GM12878 (cell line): ENCODE data around the gene ATXN2. TPM values are rescaled to one million over a fixed set of nuclear protein-coding genes. Genes with fewer than 3 reads are reported as not detected.

ENCODE experiments used
- ATAC-seq: fragments of 200-7000 bp; cut with Tn5 transposase; 3 replicates; pipeline ENCODE4 v1.9.1; 2020; ENCODE audit warnings: mild to moderate bottlenecking, moderate library complexity
- BruUV-seq: library from RNA; stranded (reverse); fragments of 400-500 nt; replicated peaks from 2 replicates; lab custom pipeline; 2021; lab: Mats Ljungman, UMichigan
- CTCF ChIA-PET: fragments of 300-600 bp; sonication (Branson Sonifier 250); formaldehyde crosslinking; extraction: SDS; loops from one replicate; lab custom pipeline; 2021; ENCODE audit warnings: inconsistent platforms; lab: Yijun Ruan, JAX
- POLR2A ChIA-PET: fragments of 350-600 bp; formaldehyde crosslinking; extraction: SDS; loops from one replicate; lab custom pipeline; 2021; ENCODE audit warnings: inconsistent platforms; lab: Charles Lee
- RAD21 ChIA-PET: fragments of 300-600 bp; sonication (Branson Sonifier 250); formaldehyde crosslinking; loops from one replicate; lab custom pipeline; 2023; ENCODE audit warnings: antibody characterized with exemption; ENCODE audit not compliant: unreplicated experiment; lab: Charles Lee
- SMC1A ChIA-PET: fragments of 300-600 bp; sonication (Branson Sonifier 250); formaldehyde crosslinking; loops from one replicate; lab custom pipeline; 2023; ENCODE audit not compliant: unreplicated experiment, uncharacterized antibody; lab: Charles Lee
- DNase-seq: peaks from one replicate; pipeline ENCODE4 v3.0.0-alpha.2; 2011; ENCODE audit warnings: low read depth, low spot score
- FAIRE-seq: peaks from 3 replicates; lab custom pipeline; 2011; peaks lifted over from hg19 to GRCh38; lab: Jason Lieb, UNC
- H2AFZ ChIP-seq: 2 replicates; pipeline ENCODE4 v1.6.0; 2011; ENCODE audit warnings: low read depth, low read length, control low read depth; ENCODE audit not compliant: control insufficient read depth
- H3K27ac ChIP-seq: 2 replicates; pipeline ENCODE4 v1.5.1; 2011; ENCODE audit warnings: control low read depth; ENCODE audit not compliant: control insufficient read depth, insufficient read depth
- H3K27me3 ChIP-seq, 2 experiments: replicated peaks in 1 of 2; 2 replicates each; pipeline versions ENCODE4 v1.6.0 to v1.6.1; 2011; ENCODE audit warnings: low read length in 1 of 2; ENCODE audit not compliant: control insufficient read depth in 2 of 2, insufficient read depth in 2 of 2
- H3K36me3 ChIP-seq, 2 experiments: 2 replicates each; pipeline ENCODE4 v1.5.1; 2011; ENCODE audit warnings: low read length in 1 of 2; ENCODE audit not compliant: control insufficient read depth in 2 of 2, insufficient read depth in 2 of 2
- H3K4me1 ChIP-seq: 2 replicates; pipeline ENCODE4 v1.6.1; 2011; ENCODE audit warnings: mild to moderate bottlenecking, low read length, moderate library complexity, mixed read lengths; ENCODE audit not compliant: control insufficient read depth, insufficient read depth
- H3K4me2 ChIP-seq: 2 replicates; pipeline ENCODE4 v1.6.0; 2011; ENCODE audit warnings: control low read depth; ENCODE audit not compliant: control insufficient read depth, insufficient read depth
- H3K4me3 ChIP-seq: fragments of 200-600 bp; sonication (generic); 2 replicates; pipeline ENCODE4 v1.5.1; 2016
- H3K79me2 ChIP-seq: 2 replicates; pipeline ENCODE4 v1.6.0; 2011; ENCODE audit warnings: low read length; ENCODE audit not compliant: control insufficient read depth, insufficient read depth
- H3K9ac ChIP-seq: 2 replicates; pipeline ENCODE4 v1.8.0; 2011; ENCODE audit warnings: low read length, control low read depth, mixed read lengths; ENCODE audit not compliant: control insufficient read depth, insufficient read depth
- H3K9me3 ChIP-seq: replicated peaks from 3 replicates; pipeline ENCODE4 v1.5.1; 2011; ENCODE audit warnings: mild to moderate bottlenecking, low read length; ENCODE audit not compliant: control insufficient read depth, insufficient read depth
- H4K20me1 ChIP-seq: 2 replicates; pipeline ENCODE4 v1.6.0; 2011; ENCODE audit not compliant: control insufficient read depth, insufficient read depth
- CBX3 ChIP-seq: fragments of 200-600 bp; sonication (generic); IDR thresholded peaks from 2 replicates; pipeline ENCODE4 v1.6.1; 2016; ENCODE audit warnings: low read depth, borderline replicate concordance
- DPF2 ChIP-seq: fragments of 450-650 bp; IDR thresholded peaks from 2 replicates; pipeline ENCODE4 v1.6.1; 2017; ENCODE audit warnings: mild to moderate bottlenecking
- HDGF ChIP-seq: fragments of 450-650 bp; IDR thresholded peaks from 2 replicates; pipeline ENCODE4 v1.6.1; 2016; ENCODE audit warnings: antibody characterized with exemption
- HSF1 ChIP-seq: fragments of 150-350 bp; IDR thresholded peaks from 2 replicates; pipeline ENCODE4 v1.6.1; 2014; ENCODE audit warnings: mild to moderate bottlenecking, low read depth, low read length
- MEF2B ChIP-seq: fragments of 450-650 bp; IDR thresholded peaks from 2 replicates; pipeline ENCODE4 v1.6.1; 2018; ENCODE audit warnings: mild to moderate bottlenecking, moderate library complexity; ENCODE audit not compliant: partially characterized antibody, poor library complexity, severe bottlenecking
- PML ChIP-seq: IDR thresholded peaks from 2 replicates; pipeline ENCODE4 v1.6.1; 2012; ENCODE audit warnings: low read length, inconsistent platforms
- POLR2AphosphoS5 ChIP-seq: IDR thresholded peaks from 2 replicates; pipeline ENCODE4 v1.6.1; 2011; ENCODE audit warnings: mild to moderate bottlenecking, low read length, inconsistent platforms
- ZBED1 ChIP-seq: IDR thresholded peaks from 2 replicates; pipeline ENCODE4 v1.6.1; 2016; ENCODE audit warnings: borderline replicate concordance
- WGBS: methylation state at CpG from one replicate; pipeline ENCODE4 v1.1.6; 2016; ENCODE audit warnings: low lambda C conversion rate; ENCODE audit not compliant: insufficient replicate concordance, insufficient coverage; ENCODE audit errors: missing lambda C conversion rate; 5-methylcytosine and 5-hydroxymethylcytosine counted together
- in situ Hi-C: fragments of 300-500 bp; cut with MboI; formaldehyde crosslinking; loops from 9 replicates; pipeline ENCODE4 v1.14.3; 2018; ENCODE audit warnings: mixed read lengths
- intact Hi-C: fragments of 100-400 bp; cut with micrococcal nuclease; formaldehyde crosslinking; loops from one replicate; pipeline ENCODE4 v1.14.2; 2022; ENCODE audit not compliant: unreplicated experiment
- polyA plus RNA-seq, 11 experiments: library from polyadenylated mRNA; depleted of rRNA in 4 of 11; unstranded in 6 of 11; stranded (reverse) in 5 of 11; fragments of >200 nt; fragmentation: Nextera tagmentation in 4 of 11; fragmentation: Illumina TruSeq in 1 of 11; extraction: Ambion mirVana in 4 of 11; extraction: Trizol in 1 of 11; gene quantifications; 1 replicate in 1 of 11; 2 replicates in 10 of 11; pipeline versions ENCODE4 v1.2.1 to v1.2.3, GENCODE V29; 2011 to 2016; ENCODE audit warnings: inconsistent platforms in 2 of 11, missing spikeins in 2 of 11, low read depth in 1 of 11
- total RNA-seq, 4 experiments: library from RNA; depleted of rRNA in 3 of 4; stranded (reverse); fragments of >200 nt in 3 of 4; fragmentation: Illumina TruSeq in 1 of 4; extraction: Trizol in 1 of 4; gene quantifications; 2 replicates each; pipeline versions ENCODE4 v1.2.1 to v1.2.3, GENCODE V29; 2013 to 2021
- TF ChIP-seq, protein P1 (sequence below): fragments of 450-650 bp; IDR thresholded peaks from 2 replicates; pipeline ENCODE4 v1.6.1; 2016; ENCODE audit warnings: mild to moderate bottlenecking, moderate library complexity, borderline replicate concordance
- TF ChIP-seq, protein P2 (sequence below): fragments of 450-650 bp; IDR thresholded peaks from 2 replicates; pipeline ENCODE4 v1.6.1; 2018; ENCODE audit warnings: borderline replicate concordance, mild to moderate bottlenecking; ENCODE audit not compliant: partially characterized antibody

The ATXN2 gene
- total and polyA plus RNA-seq, 10 of the 15 experiments (the other 5 are each of a cell fraction or from before 2014, with no cell fraction given): 8.8 to 31.5 (median 19.0) TPM

DNA sequence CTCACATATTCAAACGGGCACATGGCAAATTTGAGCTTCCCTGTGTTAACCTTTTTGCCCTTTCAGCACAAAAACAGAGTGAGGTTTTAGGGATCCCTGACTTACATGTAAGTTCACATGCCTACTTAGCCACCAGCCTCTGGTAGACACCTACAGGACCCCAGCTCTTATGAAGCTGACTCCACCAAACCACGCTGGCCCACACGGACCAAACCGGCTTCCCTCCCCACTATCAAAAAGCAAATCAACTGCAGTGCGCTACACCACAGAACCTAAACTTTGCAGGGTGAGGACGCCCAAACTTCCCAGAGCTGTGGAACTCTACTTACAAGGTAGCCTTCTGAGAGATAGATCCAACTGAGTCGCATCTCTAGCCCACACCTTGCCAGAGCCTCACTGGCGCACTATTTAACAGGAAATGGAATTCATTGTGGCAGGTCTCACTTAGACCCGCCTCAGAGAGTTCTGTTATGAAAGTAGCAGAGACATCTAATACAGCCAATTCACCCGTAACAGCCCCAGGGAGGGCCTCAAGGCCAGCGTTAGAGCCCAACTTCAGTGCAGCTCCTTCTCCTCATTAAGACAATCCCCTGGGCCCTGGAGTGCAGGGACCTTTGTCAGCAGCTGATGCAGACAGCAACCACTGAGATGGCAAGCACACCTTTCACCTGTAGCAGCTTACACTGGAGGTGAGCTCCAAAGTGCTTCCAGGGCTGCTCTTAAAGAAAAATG, 144.2 kb downstream of the ATXN2 start:
- no peaks in the 10 kb centered on the region for H3K9me3 ChIP-seq
- no peak for FAIRE-seq
- H2AFZ ChIP-seq: no peak overlapping the region
- H3K27me3 ChIP-seq: no peaks in the 10 kb centered on the region
- ChIA-PET CTCF (interaction anchor here (0.6 to 27.3 kb wide), 4 partner anchors 20 to 72 kb away, joined by 3 to 1117 read pairs (median 6); partner anchors contain the start of gene SH2B3), POLR2A (interaction anchor here (0.6 kb wide), 2 partner anchors 24 to 27 kb away, joined by 7 to 9 read pairs; no protein-coding TSS in a partner anchor), SMC1A (interaction anchor here (16.8 kb wide), 1 partner anchor 52 kb away, joined by 605 read pairs; the partner anchor contains the start of gene SH2B3), RAD21 (interaction anchor here (22.6 kb wide), 1 partner anchor 51 kb away, joined by 804 read pairs; the partner anchor contains the start of gene SH2B3)
- no peak for ATAC-seq
- no peak overlapping the region for H3K4me3 ChIP-seq
- H3K9ac ChIP-seq: no peak overlapping the region
- in situ Hi-C loops: no loop called here
- peaks cover 12% of the 10 kb centered on the region for H3K4me1 ChIP-seq
- intact Hi-C loops: no loop called here
- H3K27ac ChIP-seq: no peak overlapping the region
- 73% methylated on average over 11 of the region's 11 CpGs for WGBS
- TF ChIP-seq ZBED1 (no peak), DPF2 (no peak), HDGF (no peak), CBX3 (no peak), MEF2B (no peak), PML (no peak), HSF1 (no peak), POLR2AphosphoS5 (no peak)
- TF ChIP-seq, protein P1, sequence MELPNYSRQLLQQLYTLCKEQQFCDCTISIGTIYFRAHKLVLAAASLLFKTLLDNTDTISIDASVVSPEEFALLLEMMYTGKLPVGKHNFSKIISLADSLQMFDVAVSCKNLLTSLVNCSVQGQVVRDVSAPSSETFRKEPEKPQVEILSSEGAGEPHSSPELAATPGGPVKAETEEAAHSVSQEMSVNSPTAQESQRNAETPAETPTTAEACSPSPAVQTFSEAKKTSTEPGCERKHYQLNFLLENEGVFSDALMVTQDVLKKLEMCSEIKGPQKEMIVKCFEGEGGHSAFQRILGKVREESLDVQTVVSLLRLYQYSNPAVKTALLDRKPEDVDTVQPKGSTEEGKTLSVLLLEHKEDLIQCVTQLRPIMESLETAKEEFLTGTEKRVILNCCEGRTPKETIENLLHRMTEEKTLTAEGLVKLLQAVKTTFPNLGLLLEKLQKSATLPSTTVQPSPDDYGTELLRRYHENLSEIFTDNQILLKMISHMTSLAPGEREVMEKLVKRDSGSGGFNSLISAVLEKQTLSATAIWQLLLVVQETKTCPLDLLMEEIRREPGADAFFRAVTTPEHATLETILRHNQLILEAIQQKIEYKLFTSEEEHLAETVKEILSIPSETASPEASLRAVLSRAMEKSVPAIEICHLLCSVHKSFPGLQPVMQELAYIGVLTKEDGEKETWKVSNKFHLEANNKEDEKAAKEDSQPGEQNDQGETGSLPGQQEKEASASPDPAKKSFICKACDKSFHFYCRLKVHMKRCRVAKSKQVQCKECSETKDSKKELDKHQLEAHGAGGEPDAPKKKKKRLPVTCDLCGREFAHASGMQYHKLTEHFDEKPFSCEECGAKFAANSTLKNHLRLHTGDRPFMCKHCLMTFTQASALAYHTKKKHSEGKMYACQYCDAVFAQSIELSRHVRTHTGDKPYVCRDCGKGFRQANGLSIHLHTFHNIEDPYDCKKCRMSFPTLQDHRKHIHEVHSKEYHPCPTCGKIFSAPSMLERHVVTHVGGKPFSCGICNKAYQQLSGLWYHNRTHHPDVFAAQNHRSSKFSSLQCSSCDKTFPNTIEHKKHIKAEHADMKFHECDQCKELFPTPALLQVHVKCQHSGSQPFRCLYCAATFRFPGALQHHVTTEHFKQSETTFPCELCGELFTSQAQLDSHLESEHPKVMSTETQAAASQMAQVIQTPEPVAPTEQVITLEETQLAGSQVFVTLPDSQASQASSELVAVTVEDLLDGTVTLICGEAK: no peak
- TF ChIP-seq, protein P2, sequence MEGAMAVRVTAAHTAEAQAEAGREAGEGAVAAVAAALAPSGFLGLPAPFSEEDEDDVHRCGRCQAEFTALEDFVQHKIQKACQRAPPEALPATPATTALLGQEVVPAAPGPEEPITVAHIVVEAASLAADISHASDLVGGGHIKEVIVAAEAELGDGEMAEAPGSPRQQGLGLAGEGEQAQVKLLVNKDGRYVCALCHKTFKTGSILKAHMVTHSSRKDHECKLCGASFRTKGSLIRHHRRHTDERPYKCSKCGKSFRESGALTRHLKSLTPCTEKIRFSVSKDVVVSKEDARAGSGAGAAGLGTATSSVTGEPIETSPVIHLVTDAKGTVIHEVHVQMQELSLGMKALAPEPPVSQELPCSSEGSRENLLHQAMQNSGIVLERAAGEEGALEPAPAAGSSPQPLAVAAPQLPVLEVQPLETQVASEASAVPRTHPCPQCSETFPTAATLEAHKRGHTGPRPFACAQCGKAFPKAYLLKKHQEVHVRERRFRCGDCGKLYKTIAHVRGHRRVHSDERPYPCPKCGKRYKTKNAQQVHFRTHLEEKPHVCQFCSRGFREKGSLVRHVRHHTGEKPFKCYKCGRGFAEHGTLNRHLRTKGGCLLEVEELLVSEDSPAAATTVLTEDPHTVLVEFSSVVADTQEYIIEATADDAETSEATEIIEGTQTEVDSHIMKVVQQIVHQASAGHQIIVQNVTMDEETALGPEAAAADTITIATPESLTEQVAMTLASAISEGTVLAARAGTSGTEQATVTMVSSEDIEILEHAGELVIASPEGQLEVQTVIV: no peak
- H4K20me1 ChIP-seq: no peaks in the 10 kb centered on the region; the same call in 1 of the 2 replicates
- no TSS peak for BruUV-seq
- no peak overlapping the region for H3K4me2 ChIP-seq
- no peak for DNase-seq
- peaks cover 18 to 21% of the 10 kb centered on the region in 2 experiments for H3K36me3 ChIP-seq
- no peaks in the 10 kb centered on the region for H3K79me2 ChIP-seq
